PC-9 (cell line): ENCODE measurements around the gene EIF1AY. TPM values are rescaled to one million over a fixed set of nuclear protein-coding genes. Genes with fewer than 3 reads are reported as not detected.

Experiments
- BruUV-seq: library from RNA; stranded (reverse); fragments of 400-500 nt; replicated peaks from 2 replicates; lab custom pipeline; 2021; lab: Mats Ljungman, UMichigan
- CTCF ChIA-PET: fragments of 300-600 bp; sonication (Branson Sonifier 250); formaldehyde crosslinking; loops from one replicate; lab custom pipeline; 2022; ENCODE audit warnings: antibody characterized with exemption; lab: Charles Lee
- POLR2A ChIA-PET: fragments of 300-600 bp; sonication (Branson Sonifier 250); formaldehyde crosslinking; loops from one replicate; lab custom pipeline; 2022; ENCODE audit warnings: antibody characterized with exemption; ENCODE audit not compliant: unreplicated experiment; lab: Charles Lee
- DNase-seq, 2 experiments: peaks; one replicate each; pipeline versions ENCODE4 v3.0.0 to v3.0.0-alpha.2; 2015 to 2022; ENCODE audit warnings: mixed read lengths in 1 of 2
- H2AFZ ChIP-seq: fragments of 200-600 bp; sonication (generic); 2 replicates; pipeline ENCODE4 v1.8.1; 2017; ENCODE audit warnings: antibody characterized with exemption
- H3F3A ChIP-seq: fragments of 200-600 bp; sonication (generic); 2 replicates; pipeline ENCODE4 v1.8.1; 2017; ENCODE audit warnings: antibody characterized with exemption, mild to moderate bottlenecking, low read depth; ENCODE audit not compliant: insufficient read depth
- H3K27ac ChIP-seq: fragments of 200-600 bp; sonication (generic); 2 replicates; pipeline ENCODE4 v1.6.1; 2016; ENCODE audit warnings: mixed run types
- H3K27me3 ChIP-seq: fragments of 200-600 bp; sonication (generic); 2 replicates; pipeline ENCODE4 v1.6.1; 2016; ENCODE audit warnings: low read depth, mixed run types; ENCODE audit not compliant: insufficient read depth
- H3K36me3 ChIP-seq: fragments of 200-600 bp; sonication (generic); 2 replicates; pipeline ENCODE4 v1.6.1; 2016; ENCODE audit warnings: low read depth, mixed run types
- H3K4me1 ChIP-seq: fragments of 200-600 bp; sonication (generic); replicated peaks from 2 replicates; pipeline ENCODE4 v1.6.1; 2016; ENCODE audit warnings: mixed run types; ENCODE audit not compliant: insufficient read depth
- H3K4me2 ChIP-seq: fragments of 200-600 bp; sonication (generic); 2 replicates; pipeline ENCODE4 v1.6.1; 2017; ENCODE audit warnings: mixed run types
- H3K4me3 ChIP-seq: fragments of 200-600 bp; sonication (generic); 2 replicates; pipeline ENCODE4 v1.6.1; 2016; ENCODE audit warnings: mixed run types
- H3K79me2 ChIP-seq: fragments of 200-600 bp; sonication (generic); 2 replicates; pipeline ENCODE4 v1.6.1; 2017; ENCODE audit warnings: low read depth, mixed run types
- H3K9me2 ChIP-seq: fragments of 200-600 bp; sonication (generic); 2 replicates; pipeline ENCODE4 v1.8.1; 2017; ENCODE audit warnings: mild to moderate bottlenecking; ENCODE audit not compliant: insufficient read depth
- H3K9me3 ChIP-seq: fragments of 200-600 bp; sonication (generic); 2 replicates; pipeline ENCODE4 v1.8.1; 2016; ENCODE audit warnings: low read depth; ENCODE audit not compliant: insufficient read depth
- H4K20me1 ChIP-seq: fragments of 200-600 bp; sonication (generic); 2 replicates; pipeline ENCODE4 v1.8.1; 2017; ENCODE audit not compliant: insufficient read depth
- CTCF ChIP-seq: fragments of 200-600 bp; sonication (generic); conservative IDR thresholded peaks from 2 replicates; pipeline ENCODE4 v1.6.1; 2017; ENCODE audit warnings: mixed run types, antibody characterized with exemption, mild to moderate bottlenecking, moderate library complexity
- EZH2 ChIP-seq: fragments of 200-600 bp; sonication (generic); IDR thresholded peaks from 2 replicates; pipeline ENCODE4 v1.8.0; 2017; ENCODE audit warnings: antibody characterized with exemption, low read depth
- intact Hi-C: fragments of 100-400 bp; cut with micrococcal nuclease; formaldehyde crosslinking; loops from one replicate; pipeline ENCODE4 v1.10.0; 2022; ENCODE audit not compliant: unreplicated experiment
- total RNA-seq: library from RNA; stranded (reverse); gene quantifications from 2 replicates; pipeline ENCODE4 v1.2.3, GENCODE V29; 2021

Gene EIF1AY
- total RNA-seq, 1 experiment from 2014 or later: not detected

- Histone ChIP-seq H3K9me2 (no peaks in the 10 kb centered on the region), H3K9me3 (no peaks in the 10 kb centered on the region), H3F3A (no peaks in the 10 kb centered on the region), H3K4me2 (no peak overlapping the region), H3K27me3 (no peaks in the 10 kb centered on the region), H4K20me1 (no peaks in the 10 kb centered on the region), H3K4me3 (no peak overlapping the region), H2AFZ (no peak overlapping the region), H3K79me2 (no peaks in the 10 kb centered on the region), H3K27ac (no peak overlapping the region), H3K36me3 (no peaks in the 10 kb centered on the region), H3K4me1 (no peaks in the 10 kb centered on the region)
- no peak for DNase-seq
- CTCF ChIA-PET: no interaction called here
- POLR2A ChIA-PET: no interaction called here
- intact Hi-C loops: no loop called here
- TF ChIP-seq EZH2 (no peak), CTCF (no peak)
- no TSS peak for BruUV-seq
Observed at GRCh38 chrY:20538933-20539332, 36.6 kb upstream of the EIF1AY start.

GRCh38 chrY:20544451-20544960, 31.1 kb upstream of the EIF1AY start:
- ChIA-PET POLR2A (no interaction called here), CTCF (no interaction called here)
- Histone ChIP-seq H3F3A (no peaks in the 10 kb centered on the region), H3K4me3 (no peak overlapping the region), H3K79me2 (no peaks in the 10 kb centered on the region), H3K9me3 (no peaks in the 10 kb centered on the region), H3K9me2 (no peaks in the 10 kb centered on the region), H3K4me1 (no peaks in the 10 kb centered on the region), H3K27me3 (no peaks in the 10 kb centered on the region), H2AFZ (no peak overlapping the region), H3K27ac (no peak overlapping the region), H4K20me1 (no peaks in the 10 kb centered on the region), H3K36me3 (no peaks in the 10 kb centered on the region), H3K4me2 (no peak overlapping the region)
- intact Hi-C loops: no loop called here
- BruUV-seq: no TSS peak
- DNase-seq: no peak
- TF ChIP-seq CTCF (no peak), EZH2 (no peak)

GRCh38 chrY:20546071-20546470, 29.5 kb upstream of the EIF1AY start:
- H3K4me1 ChIP-seq: no peaks in the 10 kb centered on the region
- no TSS peak for BruUV-seq
- no peaks in the 10 kb centered on the region for H3K9me3 ChIP-seq
- H2AFZ ChIP-seq: no peak overlapping the region
- no peaks in the 10 kb centered on the region for H3K36me3 ChIP-seq
- no peaks in the 10 kb centered on the region for H3K79me2 ChIP-seq
- no peaks in the 10 kb centered on the region for H4K20me1 ChIP-seq
- H3K4me2 ChIP-seq: no peak overlapping the region
- ChIA-PET POLR2A (no interaction called here), CTCF (no interaction called here)
- H3K9me2 ChIP-seq: no peaks in the 10 kb centered on the region
- no peaks in the 10 kb centered on the region for H3K27me3 ChIP-seq
- no peak for DNase-seq
- no peak for TF ChIP-seq EZH2
- TF ChIP-seq CTCF: no peak
- no peak overlapping the region for H3K27ac ChIP-seq
- H3F3A ChIP-seq: no peaks in the 10 kb centered on the region
- no peak overlapping the region for H3K4me3 ChIP-seq
- intact Hi-C loops: no loop called here
